SK-N-SH (cell line): Measurements from ENCODE around the gene BTRC. TPM values are rescaled to one million over a fixed set of nuclear protein-coding genes. Genes with fewer than 3 reads are reported as not detected.

Source experiments
- CTCF ChIA-PET: fragments of 300-600, 350-600 bp; formaldehyde crosslinking; extraction: SDS; loops from one replicate; lab custom pipeline; 2021; lab: Yijun Ruan, JAX
- POLR2A ChIA-PET: fragments of 350-600 bp; sonication (Branson Sonifier 250); formaldehyde crosslinking; extraction: SDS; loops from one replicate; lab custom pipeline; 2020; ENCODE audit warnings: antibody characterized with exemption, inconsistent platforms; lab: Yijun Ruan, JAX
- DNase-seq: peaks from one replicate; pipeline ENCODE4 v3.0.0; 2012
- H2AFZ ChIP-seq: fragments of 200-600 bp; sonication (generic); 2 replicates; pipeline ENCODE4 v1.8.1; 2016; ENCODE audit warnings: antibody characterized with exemption, mild to moderate bottlenecking, low read depth
- H3F3A ChIP-seq: fragments of 200-600 bp; sonication (generic); replicated peaks from 2 replicates; pipeline ENCODE3; 2016; ENCODE audit warnings: antibody characterized with exemption, mild to moderate bottlenecking; ENCODE audit not compliant: insufficient read depth
- H3K27ac ChIP-seq, 2 experiments: fragments of 200-500 bp in 1 of 2; fragments of 200-600 bp in 1 of 2; sonication (Bioruptor generic) in 1 of 2; sonication (generic), shearing (Covaris generic) in 1 of 2; 2 replicates each; pipeline versions ENCODE4 v1.5.1 to v1.6.1; 2014 to 2016; ENCODE audit warnings: low read depth in 2 of 2, inconsistent platforms in 1 of 2, low read length in 1 of 2, mild to moderate bottlenecking in 1 of 2, mixed read lengths in 1 of 2
- H3K27me3 ChIP-seq: fragments of 200-600 bp; sonication (generic), shearing (Covaris generic); 2 replicates; pipeline ENCODE4 v1.6.1; 2016; ENCODE audit warnings: mixed run types; ENCODE audit not compliant: insufficient read depth
- H3K36me3 ChIP-seq, 2 experiments: fragments of 200-500 bp in 1 of 2; fragments of 200-600 bp in 1 of 2; sonication (Bioruptor generic) in 1 of 2; sonication (generic) in 1 of 2; replicated peaks in 1 of 2; 2 replicates each; pipeline versions ENCODE3 to v1.5.1; 2014 to 2016; ENCODE audit warnings: low read length in 1 of 2, mild to moderate bottlenecking in 1 of 2; ENCODE audit not compliant: insufficient read depth in 2 of 2, control insufficient read depth in 1 of 2
- H3K4me1 ChIP-seq, 2 experiments: fragments of 200-500 bp in 1 of 2; fragments of 200-600 bp in 1 of 2; sonication (Bioruptor generic) in 1 of 2; sonication (generic), shearing (Covaris generic) in 1 of 2; 2 replicates each; pipeline versions ENCODE4 v1.5.1 to v1.6.1; 2014 to 2016; ENCODE audit warnings: low read depth in 1 of 2, low read length in 1 of 2, mixed run types in 1 of 2; ENCODE audit not compliant: insufficient read depth in 2 of 2, control insufficient read depth in 1 of 2
- H3K4me2 ChIP-seq: fragments of 200-600 bp; sonication (generic), shearing (Covaris generic); 2 replicates; pipeline ENCODE4 v1.6.1; 2017; ENCODE audit warnings: mixed run types
- H3K4me3 ChIP-seq, 2 experiments: fragments of 200-500 bp in 1 of 2; fragments of 200-600 bp in 1 of 2; sonication (Bioruptor generic) in 1 of 2; sonication (generic), shearing (Covaris generic) in 1 of 2; 2 replicates each; pipeline versions ENCODE4 v1.5.1 to v1.8.1; 2014 to 2016; ENCODE audit warnings: low read depth in 2 of 2, inconsistent platforms in 1 of 2, low read length in 1 of 2, mild to moderate bottlenecking in 1 of 2, mixed read lengths in 1 of 2, moderate library complexity in 1 of 2
- H3K79me2 ChIP-seq: fragments of 200-600 bp; sonication (generic); 2 replicates; pipeline ENCODE4 v1.8.1; 2017; ENCODE audit warnings: mild to moderate bottlenecking; ENCODE audit not compliant: insufficient read depth
- H3K9ac ChIP-seq: fragments of 200-600 bp; sonication (generic); 2 replicates; pipeline ENCODE4 v1.6.1; 2017; ENCODE audit warnings: mixed run types
- H3K9me2 ChIP-seq: fragments of 200-600 bp; sonication (generic); 2 replicates; pipeline ENCODE4 v1.6.1; 2017; ENCODE audit warnings: mixed run types
- H3K9me3 ChIP-seq: fragments of 200-600 bp; sonication (generic); 2 replicates; pipeline ENCODE4 v1.6.1; 2017; ENCODE audit warnings: mixed run types, mild to moderate bottlenecking, moderate library complexity
- H4K20me1 ChIP-seq: fragments of 200-600 bp; sonication (generic); 2 replicates; pipeline ENCODE4 v1.6.1; 2017; ENCODE audit warnings: mild to moderate bottlenecking, mixed run types; ENCODE audit not compliant: insufficient read depth
- FOSL2 ChIP-seq: IDR thresholded peaks from 2 replicates; pipeline ENCODE4 v1.4.0; 2012; ENCODE audit warnings: low read depth, mild to moderate bottlenecking, moderate library complexity, borderline replicate concordance
- FOXJ3 ChIP-seq: sonication (generic); formaldehyde crosslinking; IDR thresholded peaks from 2 replicates; pipeline ENCODE4 v1.5.1; 2020; ENCODE audit warnings: mild to moderate bottlenecking, missing genetic modification reagents
- FOXM1 ChIP-seq: IDR thresholded peaks from 2 replicates; pipeline ENCODE4 v1.4.0; 2012; ENCODE audit warnings: low read depth, mild to moderate bottlenecking
- GABPA ChIP-seq: IDR thresholded peaks from 2 replicates; pipeline ENCODE4 v1.4.0; 2012; ENCODE audit warnings: low read depth, mild to moderate bottlenecking
- GATA2 ChIP-seq: sonication (generic); formaldehyde crosslinking; IDR thresholded peaks from 2 replicates; pipeline ENCODE4 v1.5.0; 2020; ENCODE audit warnings: mild to moderate bottlenecking, missing genetic modification reagents
- MEF2A ChIP-seq: IDR thresholded peaks from 2 replicates; pipeline ENCODE4 v1.4.0; 2012; ENCODE audit warnings: low read depth, borderline replicate concordance
- NRF1 ChIP-seq: IDR thresholded peaks from 2 replicates; pipeline ENCODE4 v1.6.1; 2012; ENCODE audit warnings: low read depth, mild to moderate bottlenecking, low read length
- POLR2AphosphoS5 ChIP-seq: IDR thresholded peaks from 2 replicates; pipeline ENCODE4 v1.6.1; 2012; ENCODE audit warnings: low read depth, low read length
- RAD21 ChIP-seq: IDR thresholded peaks from 2 replicates; pipeline ENCODE4 v1.6.1; 2012; ENCODE audit warnings: mild to moderate bottlenecking, low read length
- RCOR1 ChIP-seq: fragments of 150-350 bp; IDR thresholded peaks from 2 replicates; pipeline ENCODE4 v1.6.1; 2017; ENCODE audit warnings: antibody characterized with exemption, low read length
- TAF1 ChIP-seq: IDR thresholded peaks from 2 replicates; pipeline ENCODE4 v1.6.1; 2012; ENCODE audit warnings: low read depth, mild to moderate bottlenecking, low read length, moderate library complexity, borderline replicate concordance
- TCF12 ChIP-seq: IDR thresholded peaks from 2 replicates; pipeline ENCODE4 v1.4.0; 2012
- WGBS: methylation state at CpG from one replicate; pipeline ENCODE4 v1.1.6; 2017; ENCODE audit warnings: low lambda C conversion rate; 5-methylcytosine and 5-hydroxymethylcytosine counted together
- polyA plus RNA-seq, 3 experiments: library from polyadenylated mRNA; depleted of rRNA; stranded (reverse); fragments of >200 nt; gene quantifications; 2 replicates each; pipeline ENCODE4 v1.2.3, GENCODE V29; 2012
- TF ChIP-seq, protein P1 (sequence below): IDR thresholded peaks from 2 replicates; pipeline ENCODE4 v1.4.0; 2012; ENCODE audit warnings: low read depth
- TF ChIP-seq, protein P2 (sequence below): IDR thresholded peaks from 2 replicates; pipeline ENCODE4 v1.4.0; 2012; ENCODE audit warnings: low read depth, borderline replicate concordance
- TF ChIP-seq, protein P3 (sequence below): fragments of 150-350 bp; IDR thresholded peaks from 2 replicates; pipeline ENCODE4 v1.6.1; 2017; ENCODE audit warnings: antibody characterized with exemption, low read length, low read depth, borderline replicate concordance
- TF ChIP-seq, protein P4 (sequence below): IDR thresholded peaks from 2 replicates; pipeline ENCODE4; 2012
- TF ChIP-seq, protein P5 (sequence below): fragments of 200-600 bp; sonication (generic); IDR thresholded peaks from 2 replicates; pipeline ENCODE4 v1.6.1; 2017; ENCODE audit warnings: antibody characterized with exemption, mild to moderate bottlenecking, moderate library complexity

BTRC gene
- polyA plus RNA-seq, 1 of the 3 experiments (the other 2 are of a cell fraction) = 6.5 TPM

DNA sequence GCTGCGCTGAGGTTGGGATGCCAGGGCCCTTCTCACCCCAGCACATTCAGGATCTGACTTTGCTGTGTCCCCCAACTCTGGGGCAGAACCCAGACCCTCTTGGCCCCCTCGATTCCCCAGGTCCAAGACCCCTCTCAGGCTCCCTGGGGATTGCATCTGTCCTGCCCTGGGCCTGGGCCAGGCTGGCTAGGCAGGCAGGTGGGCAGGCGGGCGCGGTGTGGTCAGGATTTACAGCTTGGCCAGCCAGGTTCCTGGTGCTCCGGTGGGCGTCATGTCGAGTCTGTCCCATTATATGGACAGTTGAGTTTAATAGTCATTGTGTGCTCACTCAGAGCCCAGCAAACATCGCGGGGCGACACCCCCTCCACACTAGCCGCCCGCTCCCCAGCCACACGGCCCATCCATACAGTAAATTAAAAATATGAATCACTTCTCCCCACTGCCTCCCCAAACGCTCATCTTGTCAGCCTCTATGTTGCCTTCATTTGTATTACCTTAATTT lies 210.6 kb downstream of the BTRC start:
- DNase-seq = no peak
- no peaks in the 10 kb centered on the region for H3K9me2 ChIP-seq
- WGBS = 82% methylated on average over 10 of the region's 15 CpGs
- no peaks in the 10 kb centered on the region for H4K20me1 ChIP-seq
- H2AFZ ChIP-seq = no peak overlapping the region
- H3K4me2 ChIP-seq = no peak overlapping the region
- TF ChIP-seq TCF12 (no peak), RAD21 (no peak), POLR2AphosphoS5 (no peak), FOXM1 (no peak), MEF2A (no peak), TAF1 (no peak), GABPA (no peak), GATA2 (CRISPR knock-in tag) (no peak), FOXJ3 (CRISPR knock-in tag) (no peak), FOSL2 (no peak), RCOR1 (no peak), NRF1 (no peak)
- TF ChIP-seq, protein P1, sequence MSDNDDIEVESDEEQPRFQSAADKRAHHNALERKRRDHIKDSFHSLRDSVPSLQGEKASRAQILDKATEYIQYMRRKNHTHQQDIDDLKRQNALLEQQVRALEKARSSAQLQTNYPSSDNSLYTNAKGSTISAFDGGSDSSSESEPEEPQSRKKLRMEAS = no peak
- TF ChIP-seq, protein P2, sequence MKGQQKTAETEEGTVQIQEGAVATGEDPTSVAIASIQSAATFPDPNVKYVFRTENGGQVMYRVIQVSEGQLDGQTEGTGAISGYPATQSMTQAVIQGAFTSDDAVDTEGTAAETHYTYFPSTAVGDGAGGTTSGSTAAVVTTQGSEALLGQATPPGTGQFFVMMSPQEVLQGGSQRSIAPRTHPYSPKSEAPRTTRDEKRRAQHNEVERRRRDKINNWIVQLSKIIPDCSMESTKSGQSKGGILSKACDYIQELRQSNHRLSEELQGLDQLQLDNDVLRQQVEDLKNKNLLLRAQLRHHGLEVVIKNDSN = no peak
- TF ChIP-seq, protein P3, sequence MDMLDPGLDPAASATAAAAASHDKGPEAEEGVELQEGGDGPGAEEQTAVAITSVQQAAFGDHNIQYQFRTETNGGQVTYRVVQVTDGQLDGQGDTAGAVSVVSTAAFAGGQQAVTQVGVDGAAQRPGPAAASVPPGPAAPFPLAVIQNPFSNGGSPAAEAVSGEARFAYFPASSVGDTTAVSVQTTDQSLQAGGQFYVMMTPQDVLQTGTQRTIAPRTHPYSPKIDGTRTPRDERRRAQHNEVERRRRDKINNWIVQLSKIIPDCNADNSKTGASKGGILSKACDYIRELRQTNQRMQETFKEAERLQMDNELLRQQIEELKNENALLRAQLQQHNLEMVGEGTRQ = no peak
- TF ChIP-seq, protein P4, sequence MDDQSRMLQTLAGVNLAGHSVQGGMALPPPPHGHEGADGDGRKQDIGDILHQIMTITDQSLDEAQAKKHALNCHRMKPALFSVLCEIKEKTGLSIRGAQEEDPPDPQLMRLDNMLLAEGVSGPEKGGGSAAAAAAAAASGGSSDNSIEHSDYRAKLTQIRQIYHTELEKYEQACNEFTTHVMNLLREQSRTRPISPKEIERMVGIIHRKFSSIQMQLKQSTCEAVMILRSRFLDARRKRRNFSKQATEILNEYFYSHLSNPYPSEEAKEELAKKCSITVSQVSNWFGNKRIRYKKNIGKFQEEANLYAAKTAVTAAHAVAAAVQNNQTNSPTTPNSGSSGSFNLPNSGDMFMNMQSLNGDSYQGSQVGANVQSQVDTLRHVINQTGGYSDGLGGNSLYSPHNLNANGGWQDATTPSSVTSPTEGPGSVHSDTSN = no peak
- TF ChIP-seq, protein P5, sequence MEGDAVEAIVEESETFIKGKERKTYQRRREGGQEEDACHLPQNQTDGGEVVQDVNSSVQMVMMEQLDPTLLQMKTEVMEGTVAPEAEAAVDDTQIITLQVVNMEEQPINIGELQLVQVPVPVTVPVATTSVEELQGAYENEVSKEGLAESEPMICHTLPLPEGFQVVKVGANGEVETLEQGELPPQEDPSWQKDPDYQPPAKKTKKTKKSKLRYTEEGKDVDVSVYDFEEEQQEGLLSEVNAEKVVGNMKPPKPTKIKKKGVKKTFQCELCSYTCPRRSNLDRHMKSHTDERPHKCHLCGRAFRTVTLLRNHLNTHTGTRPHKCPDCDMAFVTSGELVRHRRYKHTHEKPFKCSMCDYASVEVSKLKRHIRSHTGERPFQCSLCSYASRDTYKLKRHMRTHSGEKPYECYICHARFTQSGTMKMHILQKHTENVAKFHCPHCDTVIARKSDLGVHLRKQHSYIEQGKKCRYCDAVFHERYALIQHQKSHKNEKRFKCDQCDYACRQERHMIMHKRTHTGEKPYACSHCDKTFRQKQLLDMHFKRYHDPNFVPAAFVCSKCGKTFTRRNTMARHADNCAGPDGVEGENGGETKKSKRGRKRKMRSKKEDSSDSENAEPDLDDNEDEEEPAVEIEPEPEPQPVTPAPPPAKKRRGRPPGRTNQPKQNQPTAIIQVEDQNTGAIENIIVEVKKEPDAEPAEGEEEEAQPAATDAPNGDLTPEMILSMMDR = no peak
- H3K9ac ChIP-seq = no peak overlapping the region
- peaks cover 0 to 39% of the 10 kb centered on the region in 2 experiments; a peak in 1 of 4 replicates for H3K4me1 ChIP-seq
- no peaks in the 10 kb centered on the region; the same call in 1 of the 2 replicates for H3K27me3 ChIP-seq
- no peaks in the 10 kb centered on the region for H3K36me3 ChIP-seq
- no peaks in the 10 kb centered on the region for H3K9me3 ChIP-seq
- H3K27ac ChIP-seq = no peak overlapping the region
- no peaks in the 10 kb centered on the region for H3K79me2 ChIP-seq
- ChIA-PET POLR2A (no interaction called here), CTCF (interaction anchor here (1.4 kb wide), 1 partner anchor 10 kb away, joined by 3 read pairs; no protein-coding TSS in a partner anchor)
- H3K4me3 ChIP-seq = no peak overlapping the region
- H3F3A ChIP-seq = no peaks in the 10 kb centered on the region
